HEK293 (cell line): ENCODE measurements around the gene RBP7.

Experiments
- CTCF ChIA-PET: fragments of 350-600 bp; formaldehyde crosslinking; extraction: SDS; loops from one replicate; lab custom pipeline; 2021; ENCODE audit warnings: antibody characterized with exemption; lab: Yijun Ruan, JAX
- POLR2A ChIA-PET: fragments of 300-600 bp; formaldehyde crosslinking; extraction: SDS; loops from one replicate; lab custom pipeline; 2020; ENCODE audit warnings: antibody characterized with exemption, inconsistent platforms; lab: Yijun Ruan, JAX
- H3K27ac ChIP-seq: fragments of 200-500 bp; sonication (Bioruptor generic); 2 replicates; pipeline ENCODE4 v1.5.1; 2014; ENCODE audit warnings: low read depth, low read length, control low read depth, inconsistent platforms; ENCODE audit errors: extremely low read depth
- H3K36me3 ChIP-seq, 2 experiments: fragments of 200-500 bp in 1 of 2; sonication (Bioruptor generic) in 1 of 2; 1 replicate in 1 of 2; 2 replicates in 1 of 2; pipeline ENCODE4 v1.5.1; 2014 to 2017; ENCODE audit warnings: inconsistent platforms in 2 of 2, low read length in 2 of 2; ENCODE audit not compliant: control insufficient read depth in 2 of 2, insufficient read depth in 1 of 2
- H3K4me1 ChIP-seq: fragments of 200-500 bp; sonication (Bioruptor generic); 2 replicates; pipeline ENCODE4 v1.5.1; 2014; ENCODE audit warnings: mild to moderate bottlenecking, low read length, inconsistent platforms; ENCODE audit not compliant: control insufficient read depth, insufficient read depth
- H3K4me3 ChIP-seq: 2 replicates; pipeline ENCODE4 v1.5.1; 2011; ENCODE audit warnings: low read depth, mild to moderate bottlenecking, control low read depth, low read length, moderate library complexity
- H3K9me3 ChIP-seq: fragments of 200-500 bp; sonication (Bioruptor generic); 2 replicates; pipeline ENCODE4 v1.5.1; 2014; ENCODE audit warnings: low read depth, low read length, inconsistent platforms; ENCODE audit not compliant: control insufficient read depth, insufficient read depth
- ELK4 ChIP-seq: IDR thresholded peaks from 2 replicates; pipeline ENCODE4 v1.6.1; 2011; ENCODE audit warnings: mild to moderate bottlenecking, low read depth, low read length, borderline replicate concordance
- GLI4 ChIP-seq: fragments of 450-650 bp; formaldehyde crosslinking; IDR thresholded peaks from 2 replicates; pipeline ENCODE4 v1.5.1; 2016; ENCODE audit warnings: missing biosample characterization, missing genetic modification characterization
- IKZF3 ChIP-seq: fragments of 450-650 bp; IDR thresholded peaks from 2 replicates; pipeline ENCODE4 v1.5.0; 2018; ENCODE audit warnings: missing biosample characterization, mild to moderate bottlenecking, missing genetic modification characterization, moderate library complexity
- KLF16 ChIP-seq: fragments of 450-650 bp; formaldehyde crosslinking; IDR thresholded peaks from 2 replicates; pipeline ENCODE4 v1.5.1; 2017; ENCODE audit warnings: missing biosample characterization, missing genetic modification characterization
- KLF17 ChIP-seq: fragments of 450-650 bp; formaldehyde crosslinking; IDR thresholded peaks from 2 replicates; pipeline ENCODE4 v1.5.1; 2016; ENCODE audit warnings: missing biosample characterization, missing genetic modification characterization
- PRDM1 ChIP-seq: fragments of 450-650 bp; formaldehyde crosslinking; IDR thresholded peaks from 2 replicates; pipeline ENCODE4; 2016; ENCODE audit warnings: missing biosample characterization, missing genetic modification characterization
- PRDM10 ChIP-seq: fragments of 450-650 bp; formaldehyde crosslinking; IDR thresholded peaks from 2 replicates; pipeline ENCODE4 v1.5.1; 2016; ENCODE audit warnings: missing biosample characterization, missing genetic modification characterization
- WT1 ChIP-seq: fragments of 450-650 bp; formaldehyde crosslinking; IDR thresholded peaks from 2 replicates; pipeline ENCODE4 v1.5.1; 2016; ENCODE audit warnings: missing biosample characterization, missing genetic modification characterization
- ZBTB11 ChIP-seq: fragments of 450-650 bp; formaldehyde crosslinking; conservative IDR thresholded peaks from 2 replicates; pipeline ENCODE4 v1.5.1; 2016; ENCODE audit warnings: low read depth, missing biosample characterization, missing genetic modification characterization
- ZNF121 ChIP-seq: fragments of 450-650 bp; formaldehyde crosslinking; IDR thresholded peaks from 2 replicates; pipeline ENCODE4 v1.5.1; 2016; ENCODE audit warnings: missing biosample characterization, missing genetic modification characterization
- ZNF473 ChIP-seq: fragments of 450-650 bp; formaldehyde crosslinking; IDR thresholded peaks from 2 replicates; pipeline ENCODE4 v1.5.1; 2017; ENCODE audit warnings: missing biosample characterization, missing genetic modification characterization
- ZNF600 ChIP-seq: fragments of 450-650 bp; formaldehyde crosslinking; IDR thresholded peaks from 2 replicates; pipeline ENCODE4 v1.5.1; 2016; ENCODE audit warnings: missing biosample characterization, missing genetic modification characterization
- ZNF660 ChIP-seq: fragments of 450-650 bp; IDR thresholded peaks from 2 replicates; pipeline ENCODE4 v1.5.1; 2018; ENCODE audit warnings: missing biosample characterization, mild to moderate bottlenecking, missing genetic modification characterization

The RBP7 gene

GRCh38 chr1:10063878-10064277, 66.8 kb downstream of the RBP7 start:
- Histone ChIP-seq H3K27ac (no peak overlapping the region), H3K9me3 (no peaks in the 10 kb centered on the region), H3K36me3 (no peaks in the 10 kb centered on the region), H3K4me3 (no peak overlapping the region), H3K4me1 (no peaks in the 10 kb centered on the region)
- CTCF ChIA-PET = no interaction called here
- POLR2A ChIA-PET = no interaction called here
- TF ChIP-seq KLF16 (tag by site-specific recombination) (no peak), ELK4 (no peak), ZBTB11 (tag by site-specific recombination) (no peak), GLI4 (tag by site-specific recombination) (no peak), IKZF3 (tag by site-specific recombination) (no peak)
- TF ChIP-seq, all 188 proteins: peak for 0

GRCh38 chr1:10064416-10065343, 67.7 kb downstream of the RBP7 start:
- H3K4me3 ChIP-seq = no peak overlapping the region
- POLR2A ChIA-PET = no interaction called here
- H3K27ac ChIP-seq = no peak overlapping the region
- H3K36me3 ChIP-seq = no peaks in the 10 kb centered on the region
- peak; percentile 34; the same call in 1 of the 2 replicates for TF ChIP-seq PRDM1 (tag by site-specific recombination)
- TF ChIP-seq KLF17 (tag by site-specific recombination) = no peak
- TF ChIP-seq ZNF660 (tag by site-specific recombination) = 0 out of 2 replicates have a peak, but pooled peaks have one; percentile 51
- no peak for TF ChIP-seq WT1 (tag by site-specific recombination)
- peak; percentile 66; the same call in 1 of the 2 replicates for TF ChIP-seq ZNF121 (tag by site-specific recombination)
- TF ChIP-seq, all 188 proteins: peak for 3
- Histone ChIP-seq H3K9me3 (no peaks in the 10 kb centered on the region), H3K4me1 (no peaks in the 10 kb centered on the region)
- CTCF ChIA-PET = interaction anchor here (0.5 to 0.8 kb wide), 2 partner anchors 13 to 274 kb away, joined by 3 to 4 read pairs; no protein-coding TSS in a partner anchor

- TF ChIP-seq ZNF600 (tag by site-specific recombination) (peak; percentile 63; the same call in 1 of the 2 replicates), PRDM10 (peak; percentile 73; the same call in 1 of the 2 replicates), ZNF473 (tag by site-specific recombination) (no peak)
- no peaks in the 10 kb centered on the region for H3K36me3 ChIP-seq
- ChIA-PET CTCF (no interaction called here), POLR2A (no interaction called here)
- no peaks in the 10 kb centered on the region for H3K9me3 ChIP-seq
- H3K4me1 ChIP-seq = no peaks in the 10 kb centered on the region
- H3K4me3 ChIP-seq = no peak overlapping the region
- no peak overlapping the region for H3K27ac ChIP-seq
Observed at GRCh38 chr1:10065344-10065685, 68.3 kb downstream of the RBP7 start.
